Mesenchymal stem cell (in vitro differentiated cells and primary cell): Measurements from ENCODE around the gene ACYP2.
"Not testable (repeated sequence)": the region's sequence is repeated elsewhere in the genome, so short reads cannot be mapped to it uniquely, and the experiment has no call there.

Source experiments
- DNase-seq: peaks from one replicate; pipeline ENCODE4 v3.0.0-alpha.2; 2013
- H2AFZ ChIP-seq: one replicate; pipeline ENCODE4 v1.6.1; 2013; ENCODE audit warnings: low read depth, mild to moderate bottlenecking, control low read depth, inconsistent platforms, low read length, moderate library complexity
- H2AK5ac ChIP-seq: 2 replicates; pipeline ENCODE4 v1.6.1; 2013; ENCODE audit warnings: low read length, moderate library complexity, mild to moderate bottlenecking, inconsistent platforms; ENCODE audit not compliant: severe bottlenecking
- H2BK120ac ChIP-seq: one replicate; pipeline ENCODE4 v1.6.1; 2013; ENCODE audit warnings: low read depth, mild to moderate bottlenecking, inconsistent platforms, low read length, moderate library complexity
- H2BK12ac ChIP-seq, 2 experiments: one replicate each; pipeline ENCODE4 v1.6.1; 2013; ENCODE audit warnings: inconsistent platforms in 2 of 2, low read length in 2 of 2, mild to moderate bottlenecking in 2 of 2, moderate library complexity in 2 of 2, control low read depth in 1 of 2
- H2BK15ac ChIP-seq: one replicate; pipeline ENCODE4 v1.6.1; 2013; ENCODE audit warnings: mild to moderate bottlenecking, low read depth, inconsistent platforms; ENCODE audit not compliant: poor library complexity, severe bottlenecking
- H2BK5ac ChIP-seq: 2 replicates; pipeline ENCODE4 v1.6.1; 2013; ENCODE audit warnings: low read depth, mild to moderate bottlenecking, low read length, control low read depth, inconsistent platforms; ENCODE audit not compliant: poor library complexity, severe bottlenecking
- H3K14ac ChIP-seq, 2 experiments: one replicate each; pipeline ENCODE4 v1.6.1; 2013; ENCODE audit warnings: inconsistent platforms in 2 of 2, low read length in 2 of 2, control low read depth in 1 of 2, mild to moderate bottlenecking in 1 of 2, moderate library complexity in 1 of 2
- H3K18ac ChIP-seq, 2 experiments: one replicate each; pipeline ENCODE4 v1.6.1; 2013; ENCODE audit warnings: inconsistent platforms in 2 of 2, low read length in 2 of 2, control low read depth in 1 of 2, low read depth in 1 of 2, mild to moderate bottlenecking in 1 of 2
- H3K23ac ChIP-seq, 2 experiments: one replicate each; pipeline ENCODE4 v1.6.1; 2013; ENCODE audit warnings: inconsistent platforms in 2 of 2, low read length in 2 of 2, mild to moderate bottlenecking in 2 of 2, moderate library complexity in 2 of 2, control low read depth in 1 of 2
- H3K27ac ChIP-seq: 2 replicates; pipeline ENCODE4 v1.5.1; 2013; ENCODE audit warnings: mild to moderate bottlenecking, moderate library complexity, low read length, control low read depth, inconsistent platforms; ENCODE audit not compliant: poor library complexity, severe bottlenecking
- H3K27me3 ChIP-seq, 2 experiments: 2 replicates each; pipeline versions ENCODE4 v1.6.1 to v1.7.0; 2013; ENCODE audit warnings: low read length in 2 of 2, mild to moderate bottlenecking in 2 of 2, moderate library complexity in 2 of 2, control low read depth in 1 of 2, inconsistent platforms in 1 of 2; ENCODE audit not compliant: control insufficient read depth in 1 of 2, insufficient read depth in 1 of 2
- H3K36me3 ChIP-seq, 2 experiments: 2 replicates each; pipeline versions ENCODE4 v1.6.1 to v1.7.0; 2013; ENCODE audit warnings: low read length in 2 of 2, control low read depth in 1 of 2, inconsistent platforms in 1 of 2, low read depth in 1 of 2, mild to moderate bottlenecking in 1 of 2; ENCODE audit not compliant: insufficient read depth in 2 of 2, control insufficient read depth in 1 of 2
- H3K4ac ChIP-seq, 2 experiments: one replicate each; pipeline ENCODE4 v1.6.1; 2013; ENCODE audit warnings: inconsistent platforms in 2 of 2, low read length in 2 of 2, mild to moderate bottlenecking in 2 of 2, moderate library complexity in 2 of 2, control low read depth in 1 of 2, low read depth in 1 of 2
- H3K4me1 ChIP-seq: 2 replicates; pipeline ENCODE4 v1.6.1; 2013; ENCODE audit warnings: low read depth, low read length, control low read depth; ENCODE audit not compliant: control insufficient read depth, insufficient read depth
- H3K4me2 ChIP-seq: 2 replicates; pipeline ENCODE4 v1.6.1; 2013; ENCODE audit warnings: low read length, mild to moderate bottlenecking, inconsistent platforms; ENCODE audit not compliant: poor library complexity, severe bottlenecking
- H3K4me3 ChIP-seq, 2 experiments: 2 replicates each; pipeline versions ENCODE4 v1.5.1 to v1.7.0; 2013; ENCODE audit warnings: low read length in 2 of 2, mild to moderate bottlenecking in 2 of 2, control low read depth in 1 of 2, low read depth in 1 of 2; ENCODE audit not compliant: insufficient read depth in 1 of 2
- H3K79me1 ChIP-seq: replicated peaks from 2 replicates; pipeline ENCODE4 v1.6.1; 2013; ENCODE audit warnings: mild to moderate bottlenecking, control low read depth, low read length, inconsistent platforms; ENCODE audit not compliant: poor library complexity, severe bottlenecking
- H3K9ac ChIP-seq: 2 replicates; pipeline ENCODE4 v1.7.0; 2013; ENCODE audit warnings: mild to moderate bottlenecking, low read length, moderate library complexity
- H3K9me3 ChIP-seq: 2 replicates; pipeline ENCODE4 v1.7.0; 2013; ENCODE audit warnings: mild to moderate bottlenecking, low read length; ENCODE audit not compliant: control insufficient read depth
- H4K8ac ChIP-seq: one replicate; pipeline ENCODE4 v1.6.1; 2013; ENCODE audit warnings: inconsistent platforms, mild to moderate bottlenecking, low read length, moderate library complexity
- H4K91ac ChIP-seq: one replicate; pipeline ENCODE4 v1.6.1; 2013; ENCODE audit warnings: mild to moderate bottlenecking, low read length, inconsistent platforms
- WGBS: methylation state at CpG from one replicate; pipeline ENCODE4 v1.1.7; 2013; ENCODE audit warnings: mixed read lengths; 5-methylcytosine and 5-hydroxymethylcytosine counted together

Gene ACYP2

GRCh38 chr2:54265081-54265480 lies 149.7 kb downstream of the ACYP2 start:
- H2AK5ac ChIP-seq, H4K91ac ChIP-seq, H3K23ac ChIP-seq, H3K79me1 ChIP-seq, H3K27me3 ChIP-seq, H2BK120ac ChIP-seq, H3K18ac ChIP-seq, H2AFZ ChIP-seq, H3K9me3 ChIP-seq, H2BK15ac ChIP-seq, H3K14ac ChIP-seq, H2BK5ac ChIP-seq, H3K4me3 ChIP-seq, H4K8ac ChIP-seq, H2BK12ac ChIP-seq, H3K27ac ChIP-seq, DNase-seq, H3K9ac ChIP-seq, H3K4me2 ChIP-seq, H3K4me1 ChIP-seq, H3K4ac ChIP-seq, H3K36me3 ChIP-seq: not testable (repeated sequence)
- 60% methylated on average over 1 of the region's 1 CpG for WGBS

GRCh38 chr2:54267577-54267976 lies 152.2 kb downstream of the ACYP2 start:
- no peak overlapping the region for H3K9ac ChIP-seq
- no peak overlapping the region for H3K4ac ChIP-seq
- H3K4me3 ChIP-seq = no peak overlapping the region
- no peak overlapping the region for H3K27ac ChIP-seq
- DNase-seq = no peak
- no peak overlapping the region for H2BK5ac ChIP-seq
- no peak overlapping the region for H4K91ac ChIP-seq
- no peak overlapping the region for H4K8ac ChIP-seq
- H3K14ac ChIP-seq = no peak overlapping the region
- H2BK15ac ChIP-seq = no peak overlapping the region
- no peaks in the 10 kb centered on the region for H3K79me1 ChIP-seq
- no peak overlapping the region for H2BK120ac ChIP-seq
- H2AK5ac ChIP-seq = no peak overlapping the region
- H3K23ac ChIP-seq = no peak overlapping the region
- no peak overlapping the region for H2AFZ ChIP-seq
- H3K9me3 ChIP-seq = no peaks in the 10 kb centered on the region
- H3K4me2 ChIP-seq = no peak overlapping the region
- H3K18ac ChIP-seq = no peak overlapping the region
- no peaks in the 10 kb centered on the region for H3K36me3 ChIP-seq
- no peaks in the 10 kb centered on the region for H3K27me3 ChIP-seq
- WGBS = 100% methylated on average over 1 of the region's 1 CpG
- no peaks in the 10 kb centered on the region for H3K4me1 ChIP-seq
- H2BK12ac ChIP-seq = no peak overlapping the region

GRCh38 chr2:54271189-54271588 lies 155.8 kb downstream of the ACYP2 start:
- Histone ChIP-seq H3K4me3 (no peak overlapping the region), H2BK15ac (no peak overlapping the region), H3K27me3 (no peaks in the 10 kb centered on the region), H3K4ac (no peak overlapping the region), H3K14ac (no peak overlapping the region), H2BK12ac (no peak overlapping the region), H4K91ac (no peak overlapping the region), H4K8ac (no peak overlapping the region), H3K18ac (no peak overlapping the region), H2BK120ac (no peak overlapping the region), H2AK5ac (no peak overlapping the region), H3K27ac (no peak overlapping the region), H2AFZ (no peak overlapping the region), H3K4me1 (no peaks in the 10 kb centered on the region), H3K9ac (no peak overlapping the region), H2BK5ac (no peak overlapping the region), H3K9me3 (no peaks in the 10 kb centered on the region), H3K36me3 (no peaks in the 10 kb centered on the region), H3K79me1 (no peaks in the 10 kb centered on the region), H3K23ac (no peak overlapping the region), H3K4me2 (no peak overlapping the region)
- 94% methylated on average over 4 of the region's 4 CpGs for WGBS
- DNase-seq = no peak

GRCh38 chr2:54271843-54272627 lies 156.6 kb downstream of the ACYP2 start:
- Histone ChIP-seq H2BK5ac (no peak overlapping the region), H3K23ac (no peak overlapping the region), H3K4ac (no peak overlapping the region), H3K18ac (no peak overlapping the region), H3K4me3 (no peak overlapping the region), H3K36me3 (no peaks in the 10 kb centered on the region), H3K4me1 (no peaks in the 10 kb centered on the region), H2AFZ (no peak overlapping the region), H3K9ac (no peak overlapping the region), H4K91ac (peak overlapping the region; percentile 59), H2BK15ac (no peak overlapping the region), H2BK120ac (no peak overlapping the region), H3K27ac (no peak overlapping the region), H3K4me2 (no peak overlapping the region), H3K79me1 (no peaks in the 10 kb centered on the region), H3K9me3 (no peaks in the 10 kb centered on the region), H2AK5ac (no peak overlapping the region), H2BK12ac (peak overlapping the region in 1 of 2 experiments; percentile 28), H4K8ac (no peak overlapping the region), H3K27me3 (no peaks in the 10 kb centered on the region), H3K14ac (no peak overlapping the region)
- no peak for DNase-seq
- 98% methylated on average over 3 of the region's 6 CpGs for WGBS
